ES-I3 (cell line): ENCODE measurements around the gene EIF4EBP3.

Experiments
- H3K36me3 ChIP-seq: 2 replicates; pipeline ENCODE4 v1.6.1; 2013; ENCODE audit warnings: mild to moderate bottlenecking, low read length, control low read depth, moderate library complexity; ENCODE audit not compliant: insufficient read depth
- H3K4me1 ChIP-seq: 2 replicates; pipeline ENCODE4 v1.6.1; 2013; ENCODE audit warnings: mild to moderate bottlenecking, control low read depth, low read length; ENCODE audit not compliant: insufficient read depth
- H3K9ac ChIP-seq: 2 replicates; pipeline ENCODE4 v1.6.1; 2013; ENCODE audit warnings: low read depth, mild to moderate bottlenecking, low read length, moderate library complexity
- H3K9me3 ChIP-seq: 2 replicates; pipeline ENCODE4 v1.6.1; 2013; ENCODE audit warnings: mild to moderate bottlenecking, low read length, moderate library complexity; ENCODE audit not compliant: control insufficient read depth, insufficient read depth

Gene EIF4EBP3

GRCh38 chr5:140549237-140550144 is 2.0 kb downstream of the EIF4EBP3 start:
- Histone ChIP-seq H3K36me3 (peaks cover 28% of the 10 kb centered on the region), H3K9me3 (no peaks in the 10 kb centered on the region), H3K4me1 (peaks cover 9% of the 10 kb centered on the region; the same call in 1 of the 2 replicates), H3K9ac (no peak overlapping the region)

DNA sequence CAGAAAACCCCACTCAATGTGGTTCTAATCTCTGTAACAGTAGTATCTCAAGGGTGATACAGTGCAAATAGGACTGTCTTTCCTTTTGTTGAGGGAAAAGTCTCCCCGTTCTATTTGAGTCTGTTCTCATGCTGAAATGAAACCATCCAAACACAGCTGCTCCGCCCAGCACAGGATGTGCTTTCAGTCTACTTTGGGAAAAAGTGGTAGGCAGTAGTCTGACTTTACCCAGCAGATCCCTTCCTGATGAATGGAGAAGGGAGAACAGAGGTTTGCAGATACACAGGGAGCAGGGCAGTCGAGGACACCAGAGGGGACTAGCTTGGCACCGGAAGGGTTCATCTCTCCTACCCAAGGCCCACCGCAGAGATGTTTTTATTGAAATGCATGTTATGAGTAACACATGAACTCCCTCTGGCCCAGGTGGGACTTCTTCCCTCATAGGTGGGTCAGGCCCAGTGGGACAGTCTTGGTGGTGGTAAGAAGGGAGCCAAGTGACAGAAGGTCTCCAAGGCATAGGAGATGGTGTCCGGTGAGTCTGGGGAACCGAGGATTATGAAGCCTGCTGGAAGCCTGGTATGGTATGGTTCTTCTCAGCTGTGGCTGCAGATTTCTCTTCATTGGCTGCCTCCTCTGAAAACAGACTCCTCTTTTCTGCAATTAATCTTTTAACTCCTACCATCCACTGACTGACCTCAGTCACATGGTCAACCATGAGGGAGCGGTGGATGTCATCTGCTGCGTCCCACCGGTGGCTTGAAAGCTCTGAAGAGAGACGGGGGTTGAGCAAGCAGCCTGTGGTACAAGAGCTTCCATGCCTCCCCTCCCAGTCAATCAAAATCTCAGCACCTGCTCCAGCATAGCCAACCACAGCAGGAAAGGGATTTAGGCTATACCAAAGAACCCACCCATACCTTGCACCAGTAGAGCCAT is 3.0 kb downstream of the EIF4EBP3 start:
- peaks cover 9% of the 10 kb centered on the region; the same call in 1 of the 2 replicates for H3K4me1 ChIP-seq
- H3K9me3 ChIP-seq, result no peaks in the 10 kb centered on the region
- H3K9ac ChIP-seq, result no peak overlapping the region
- peaks cover 28% of the 10 kb centered on the region for H3K36me3 ChIP-seq

DNA sequence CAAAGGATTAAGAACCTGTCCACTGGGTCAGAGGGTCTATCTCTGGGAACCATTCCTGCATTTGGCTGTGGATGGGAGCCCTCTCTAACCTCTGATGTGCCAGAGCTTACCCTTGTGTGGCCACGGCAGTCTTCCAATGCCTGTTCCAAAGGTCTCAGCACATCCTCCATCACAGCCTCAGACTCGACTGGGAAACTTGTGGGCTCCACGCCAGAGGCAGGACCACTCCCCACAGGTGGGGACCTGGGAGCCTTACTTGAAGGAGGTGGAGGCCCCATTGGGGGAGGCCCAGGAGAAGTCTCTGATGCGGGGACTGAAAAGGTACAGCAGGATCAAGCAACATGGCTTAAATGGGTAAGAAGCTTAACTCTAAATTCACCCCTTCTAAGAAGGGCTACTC is 4.4 kb downstream of the EIF4EBP3 start:
- Histone ChIP-seq H3K9ac (no peak overlapping the region), H3K36me3 (peaks cover 28% of the 10 kb centered on the region), H3K9me3 (no peaks in the 10 kb centered on the region), H3K4me1 (peaks cover 6% of the 10 kb centered on the region; the same call in 1 of the 2 replicates)

DNA sequence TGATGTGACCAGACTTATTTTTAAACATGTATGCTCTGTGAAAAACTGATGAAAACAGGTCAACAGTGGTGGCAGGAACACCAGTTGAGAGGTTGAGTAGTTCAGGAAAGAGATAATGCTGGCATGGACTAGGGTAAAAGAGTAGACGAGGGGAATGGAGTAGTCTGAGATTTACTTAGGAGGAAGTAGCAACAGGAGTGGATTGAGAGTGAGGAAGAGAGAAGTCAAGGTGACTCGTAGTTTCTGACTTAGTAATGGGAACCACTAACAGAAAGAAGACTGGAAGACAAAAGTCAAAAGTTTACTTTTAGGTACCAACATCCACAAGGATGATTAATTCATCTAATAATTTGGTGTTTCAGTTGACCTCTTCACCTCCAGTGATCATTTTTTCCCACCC is 6.2 kb downstream of the EIF4EBP3 start:
- no peak overlapping the region for H3K9ac ChIP-seq
- peaks cover 2% of the 10 kb centered on the region; the same call in 1 of the 2 replicates for H3K4me1 ChIP-seq
- H3K36me3 ChIP-seq, result peaks cover 28% of the 10 kb centered on the region

GRCh38 chr5:140554454-140554853 is 7.0 kb downstream of the EIF4EBP3 start:
- no peaks in the 10 kb centered on the region for H3K4me1 ChIP-seq
- H3K9ac ChIP-seq, result no peak overlapping the region
- H3K36me3 ChIP-seq, result peaks cover 27% of the 10 kb centered on the region
- H3K9me3 ChIP-seq, result no peaks in the 10 kb centered on the region

More for the DNA sequence above, 6.2 kb downstream of the EIF4EBP3 start:
- no peaks in the 10 kb centered on the region for H3K9me3 ChIP-seq

DNA sequence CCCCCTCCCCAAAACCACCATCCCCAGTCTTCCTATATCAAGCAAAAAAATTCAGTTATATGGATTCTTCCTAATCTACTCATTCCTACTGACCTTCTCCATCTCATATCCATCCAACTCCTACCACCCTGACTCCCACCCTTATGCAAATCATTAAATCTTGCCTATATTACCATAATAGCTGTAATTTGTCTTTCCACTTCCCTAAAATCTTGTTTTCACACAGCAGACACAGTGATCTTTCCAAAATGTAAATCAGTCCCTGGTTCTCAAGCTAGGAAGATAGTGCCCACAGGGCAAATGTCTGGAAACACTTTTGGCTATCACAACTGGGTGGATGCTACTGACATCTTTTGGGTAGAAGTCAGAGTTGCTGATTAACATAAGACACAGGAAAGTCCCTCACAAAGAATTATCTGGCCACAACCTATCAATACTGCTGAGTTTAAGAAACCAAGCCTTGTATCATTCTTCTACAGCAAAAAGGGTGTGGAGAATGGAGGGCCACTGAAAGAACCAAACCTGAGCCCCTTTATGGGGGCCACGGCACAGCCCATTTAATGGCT is 8.4 kb downstream of the EIF4EBP3 start:
- no peaks in the 10 kb centered on the region for H3K4me1 ChIP-seq
- peak overlapping the region; percentile 90 for H3K9ac ChIP-seq
- H3K36me3 ChIP-seq, result peaks cover 14% of the 10 kb centered on the region; the same call in 1 of the 2 replicates
- H3K9me3 ChIP-seq, result no peaks in the 10 kb centered on the region

DNA sequence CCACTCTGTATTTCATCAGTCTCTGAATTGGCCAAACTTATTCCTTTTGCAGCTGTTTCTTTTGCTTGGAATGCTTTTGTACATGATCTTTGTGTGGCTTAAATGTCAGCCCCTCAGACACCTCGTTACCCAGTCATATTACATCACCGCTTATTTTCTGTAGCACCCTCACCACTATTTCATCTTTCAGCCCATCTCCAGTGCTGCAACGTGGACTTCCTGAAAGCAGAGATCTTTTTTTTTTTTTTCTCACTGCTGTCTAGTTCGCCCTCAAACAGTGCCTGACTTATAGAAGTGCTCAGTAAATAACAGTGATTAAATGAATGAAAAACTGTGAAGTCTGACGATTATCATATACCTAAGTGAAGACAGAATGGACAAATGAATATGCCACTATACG is 9.0 kb downstream of the EIF4EBP3 start:
- Histone ChIP-seq H3K36me3 (peaks cover 12% of the 10 kb centered on the region; the same call in 1 of the 2 replicates), H3K9me3 (no peaks in the 10 kb centered on the region), H3K9ac (peak overlapping the region; percentile 90), H3K4me1 (no peaks in the 10 kb centered on the region)

- no peaks in the 10 kb centered on the region for H3K4me1 ChIP-seq
- peak within 1 kb of the TSS; percentile 90 for H3K9ac ChIP-seq
- H3K9me3 ChIP-seq, result no peaks in the 10 kb centered on the region
- peaks cover 9% of the 10 kb centered on the region; the same call in 1 of the 2 replicates for H3K36me3 ChIP-seq
Measured at GRCh38 chr5:140557136-140557805, 9.8 kb downstream of the EIF4EBP3 start, which contains the start of gene SRA1. TSS of gene SRA1 (minus strand) at chr5:140557473. CDS start at chr5:140557452, 21 bp downstream.

DNA sequence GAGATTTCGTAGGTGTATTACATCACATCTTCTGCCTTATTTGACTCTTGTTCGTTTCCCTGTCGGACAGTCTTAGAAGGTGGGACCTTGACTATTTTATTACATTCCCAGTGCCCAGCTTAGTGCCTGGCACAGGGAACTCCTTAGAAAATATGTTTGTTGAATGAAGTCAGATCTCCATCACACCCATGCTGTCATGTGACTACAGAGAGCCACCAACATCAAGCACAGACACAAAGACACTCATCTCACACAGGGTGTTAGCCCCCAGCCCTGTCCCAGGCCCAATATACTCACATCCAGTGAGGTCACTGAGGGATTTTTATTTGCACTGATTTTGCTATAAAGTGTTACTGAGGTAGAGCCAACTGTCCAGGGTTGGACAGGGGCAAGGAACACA is 10.5 kb downstream of the EIF4EBP3 start:
- peaks cover 7% of the 10 kb centered on the region; the same call in 1 of the 2 replicates for H3K36me3 ChIP-seq
- H3K4me1 ChIP-seq, result no peaks in the 10 kb centered on the region
- H3K9me3 ChIP-seq, result no peaks in the 10 kb centered on the region
- peak overlapping the region; percentile 90; the same call in 1 of the 2 replicates for H3K9ac ChIP-seq

DNA sequence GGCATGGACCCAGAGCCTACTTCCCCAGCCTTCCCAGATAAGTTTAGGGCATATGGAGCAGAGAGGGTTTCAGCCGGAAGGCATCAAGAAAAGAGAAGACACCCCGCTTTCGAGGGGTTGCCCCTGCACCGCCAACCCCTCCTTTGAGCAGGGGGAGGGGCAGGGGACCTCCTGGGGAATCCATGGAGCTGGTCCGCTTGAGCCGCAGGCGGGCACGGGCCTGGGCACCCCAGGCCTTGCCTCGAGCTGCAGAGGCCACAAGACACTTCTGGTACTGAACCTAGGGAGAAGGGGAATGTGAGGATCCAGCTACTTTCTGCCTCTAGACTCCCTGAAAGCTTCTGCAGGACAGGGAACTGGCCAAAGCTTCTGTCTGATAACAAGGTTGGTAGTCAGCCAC is 11.1 kb downstream of the EIF4EBP3 start:
- H3K9me3 ChIP-seq, result no peaks in the 10 kb centered on the region
- peaks cover 4% of the 10 kb centered on the region; the same call in 1 of the 2 replicates for H3K36me3 ChIP-seq
- no peak overlapping the region for H3K9ac ChIP-seq
- H3K4me1 ChIP-seq, result no peaks in the 10 kb centered on the region

- Histone ChIP-seq H3K36me3 (no peaks in the 10 kb centered on the region), H3K9ac (no peak overlapping the region), H3K4me1 (no peaks in the 10 kb centered on the region), H3K9me3 (no peaks in the 10 kb centered on the region)
Measured at GRCh38 chr5:140560227-140560626, 12.8 kb downstream of the EIF4EBP3 start.

DNA sequence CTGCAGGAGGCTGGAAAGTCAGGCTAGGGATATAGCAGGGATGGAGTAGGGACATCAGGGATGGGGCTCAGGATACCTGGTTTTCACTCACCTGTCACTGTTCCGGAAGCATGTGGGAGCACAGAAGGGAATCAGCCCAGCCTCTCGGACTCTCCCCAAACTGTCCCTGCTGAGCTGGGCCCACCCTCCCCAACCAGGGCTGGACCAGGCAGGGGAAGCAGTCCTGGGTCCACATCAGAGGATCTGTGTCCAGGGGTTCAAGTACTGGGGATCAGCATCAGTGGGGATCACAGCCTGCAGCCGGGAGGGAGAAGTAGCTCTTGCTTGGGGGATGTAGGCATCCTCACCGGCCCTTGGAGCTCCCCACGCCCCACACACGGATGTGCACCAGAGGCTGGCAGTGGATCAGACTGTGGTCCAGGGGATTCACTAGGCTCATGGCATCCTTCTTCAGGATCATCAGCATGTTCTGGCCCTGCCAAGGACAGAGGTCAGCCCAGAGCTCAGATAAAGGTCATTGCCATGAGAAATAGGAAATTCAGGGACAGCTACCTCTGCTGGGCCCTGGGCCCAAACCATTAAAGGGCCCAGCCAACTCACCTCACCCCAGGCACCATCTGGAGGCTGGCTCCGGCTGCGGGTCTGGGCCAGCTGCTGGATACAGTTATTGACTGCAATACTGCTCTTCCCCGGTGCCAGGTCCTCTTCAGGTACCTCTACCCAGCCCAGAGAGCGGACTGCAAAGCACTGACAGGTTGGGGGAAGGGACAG is 14.5 kb downstream of the EIF4EBP3 start:
- Histone ChIP-seq H3K4me1 (no peaks in the 10 kb centered on the region), H3K9me3 (no peaks in the 10 kb centered on the region), H3K9ac (no peak overlapping the region), H3K36me3 (no peaks in the 10 kb centered on the region; the same call in 1 of the 2 replicates)

DNA sequence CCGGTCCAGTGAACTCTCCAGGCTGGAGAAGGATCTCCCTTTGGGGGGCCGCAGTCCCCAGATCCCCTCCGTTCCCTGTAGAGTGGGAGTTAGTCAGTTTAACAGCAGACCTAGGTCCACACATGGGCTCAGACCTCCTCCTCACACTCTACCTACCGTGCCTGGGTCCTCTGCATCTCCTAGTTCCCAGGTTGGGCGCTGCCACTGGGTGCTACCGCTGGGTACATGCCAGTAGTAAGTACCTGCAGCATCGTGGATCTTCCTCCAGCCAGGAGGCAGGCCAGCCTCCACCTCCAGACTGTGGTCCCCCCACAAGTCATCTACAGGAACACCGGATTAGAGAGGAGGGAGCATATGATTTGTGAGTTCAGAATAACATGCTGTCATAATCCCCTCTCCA is 16.1 kb downstream of the EIF4EBP3 start:
- H3K36me3 ChIP-seq, result no peaks in the 10 kb centered on the region; the same call in 1 of the 2 replicates
- no peaks in the 10 kb centered on the region for H3K9me3 ChIP-seq
- peak overlapping the region; percentile 80 for H3K9ac ChIP-seq
- H3K4me1 ChIP-seq, result no peaks in the 10 kb centered on the region
